Vagina (tissue), 2 donors: ENCODE measurements around the gene IGFBP6. TPM values are rescaled to one million over a fixed set of nuclear protein-coding genes. Genes with fewer than 3 reads are reported as not detected.

Experiments used
- DNase-seq, 2 donors: peaks; one replicate each; pipeline ENCODE4 v3.0.0-alpha.2; 2017; ENCODE audit errors: extremely low spot score in 2 of 2
- H3K27ac ChIP-seq: fragments of 200-600 bp; sonication (generic); one replicate; pipeline ENCODE4 v1.5.1; 2019
- H3K27me3 ChIP-seq: fragments of 200-600 bp; sonication (generic); one replicate; pipeline ENCODE4 v1.5.1; 2019
- H3K36me3 ChIP-seq, 2 donors: fragments of 200-600 bp; sonication (generic); one replicate each; pipeline ENCODE4 v1.5.1; 2017 to 2019
- H3K4me1 ChIP-seq: fragments of 200-600 bp; sonication (generic); one replicate; pipeline ENCODE4 v1.5.1; 2019
- H3K4me3 ChIP-seq, 2 donors: fragments of 200-600 bp; sonication (generic); 1 replicate in 1 of 2; 2 replicates in 1 of 2; pipeline ENCODE4 v1.5.1; 2016 to 2019
- H3K9me3 ChIP-seq: fragments of 200-600 bp; sonication (generic); one replicate; pipeline ENCODE4 v1.5.1; 2019
- CTCF ChIP-seq, 3 experiments: fragments of 450-650 bp in 2 of 3; fragments of 200-600 bp in 1 of 3; sonication (generic) in 1 of 3; IDR thresholded peaks; one replicate each; pipeline ENCODE4 v1.5.1; 2017 to 2019; ENCODE audit warnings: antibody characterized with exemption in 3 of 3, mild to moderate bottlenecking in 2 of 3, moderate library complexity in 2 of 3
- POLR2A ChIP-seq, 2 donors: fragments of 450-650 bp; IDR thresholded peaks; one replicate each; pipeline ENCODE4 v1.6.1; 2017; ENCODE audit warnings: antibody characterized with exemption in 2 of 2, mild to moderate bottlenecking in 2 of 2, moderate library complexity in 2 of 2
- POLR2AphosphoS5 ChIP-seq, 2 donors: sonication (generic); formaldehyde crosslinking; IDR thresholded peaks; one replicate each; pipeline ENCODE4 v1.9.0; 2017; ENCODE audit warnings: antibody characterized with exemption in 2 of 2, mild to moderate bottlenecking in 2 of 2, low read depth in 1 of 2; ENCODE audit not compliant: insufficient read depth in 1 of 2
- intact Hi-C: fragments of 100-400 bp; cut with DNase I; formaldehyde crosslinking; loops from one replicate; pipeline ENCODE4 v1.15.1; 2023
- total RNA-seq: library from RNA; depleted of rRNA; stranded (reverse); fragments of >200 nt; gene quantifications from one replicate; pipeline ENCODE4 v1.2.3, GENCODE V29; 2016

IGFBP6 gene
- total RNA-seq, 1 donor from 2014 or later, result 684 TPM

DNA sequence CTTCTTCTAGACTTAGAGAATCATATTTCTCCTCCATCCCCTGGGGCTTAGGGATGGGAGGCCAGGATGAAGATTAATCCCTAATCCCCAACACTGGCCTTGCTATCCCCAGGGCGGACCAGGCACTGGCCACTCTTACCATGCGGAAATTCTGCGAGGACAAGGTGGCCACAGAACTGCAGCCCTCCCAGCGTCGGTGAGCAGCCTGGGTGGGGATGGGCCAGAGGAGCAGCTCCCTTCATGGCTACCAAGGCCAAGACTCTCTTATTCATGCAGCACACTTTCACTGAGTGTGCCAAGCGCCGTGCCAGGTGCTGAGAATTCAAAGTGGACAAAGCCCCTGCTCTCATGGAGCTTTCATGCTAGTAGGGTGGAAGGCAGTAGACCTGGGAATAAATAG, 40.6 kb upstream of the IGFBP6 start:
- intact Hi-C loops, result no loop called here
- no peak overlapping the region for H3K4me3 ChIP-seq
- H3K4me1 ChIP-seq, result peaks cover 71% of the 10 kb centered on the region
- peaks cover 0 to 54% of the 10 kb centered on the region in 2 donors for H3K36me3 ChIP-seq
- H3K27me3 ChIP-seq, result no peaks in the 10 kb centered on the region
- peak overlapping the region; percentile 96 for H3K27ac ChIP-seq
- TF ChIP-seq POLR2AphosphoS5 (IDR thresholded peaks at IDR 0.05; ENCODE audit: insufficient read depth in 1 of 2, low read depth in 1 of 2), result no peak
- no peak for TF ChIP-seq CTCF (IDR thresholded peaks at IDR 0.05)
- no peak for TF ChIP-seq POLR2A (IDR thresholded peaks at IDR 0.05)
- no peaks in the 10 kb centered on the region for H3K9me3 ChIP-seq
- no peak for DNase-seq

- no peaks in the 10 kb centered on the region for H3K9me3 ChIP-seq
- TF ChIP-seq POLR2AphosphoS5 (IDR thresholded peaks at IDR 0.05; ENCODE audit: insufficient read depth in 1 of 2, low read depth in 1 of 2), result no peak
- TF ChIP-seq POLR2A (IDR thresholded peaks at IDR 0.05), result no peak
- TF ChIP-seq CTCF (IDR thresholded peaks at IDR 0.05), result no peak
- peak overlapping the region; percentile 96 for H3K27ac ChIP-seq
- intact Hi-C loops, result no loop called here
- no peaks in the 10 kb centered on the region for H3K27me3 ChIP-seq
- DNase-seq, result no peak
- H3K36me3 ChIP-seq, result peaks cover 0 to 59% of the 10 kb centered on the region in 2 donors
- H3K4me3 ChIP-seq, result no peak overlapping the region
- H3K4me1 ChIP-seq, result peaks cover 71% of the 10 kb centered on the region
These were observed 39.5 kb upstream of the IGFBP6 start for GRCh38 chr12:53057816-53058500.

GRCh38 chr12:53058674-53059433, 38.6 kb upstream of the IGFBP6 start:
- intact Hi-C loops, result no loop called here
- Histone ChIP-seq H3K27me3 (no peaks in the 10 kb centered on the region), H3K36me3 (peaks cover 0 to 62% of the 10 kb centered on the region in 2 donors), H3K9me3 (no peaks in the 10 kb centered on the region), H3K27ac (peak overlapping the region; percentile 80), H3K4me1 (peaks cover 71% of the 10 kb centered on the region), H3K4me3 (no peak overlapping the region)
- no peak for TF ChIP-seq CTCF (IDR thresholded peaks at IDR 0.05)
- TF ChIP-seq POLR2A (IDR thresholded peaks at IDR 0.05), result no peak
- TF ChIP-seq POLR2AphosphoS5 (IDR thresholded peaks at IDR 0.05; ENCODE audit: insufficient read depth in 1 of 2, low read depth in 1 of 2), result no peak
- no peak for DNase-seq

- peaks cover 0 to 62% of the 10 kb centered on the region in 2 donors for H3K36me3 ChIP-seq
These were observed 37.9 kb upstream of the IGFBP6 start for GRCh38 chr12:53059434-53060063.

More at GRCh38 chr12:53059434-53060063, 37.9 kb upstream of the IGFBP6 start:
- Histone ChIP-seq H3K27me3 (no peaks in the 10 kb centered on the region), H3K9me3 (no peaks in the 10 kb centered on the region), H3K4me3 (no peak overlapping the region), H3K27ac (peak overlapping the region; percentile 80), H3K4me1 (peaks cover 69% of the 10 kb centered on the region)
- TF ChIP-seq POLR2A (IDR thresholded peaks at IDR 0.05) (no peak), POLR2AphosphoS5 (IDR thresholded peaks at IDR 0.05; ENCODE audit: insufficient read depth in 1 of 2, low read depth in 1 of 2) (peak in 1 of 2 donors; percentile 44), CTCF (IDR thresholded peaks at IDR 0.05) (no peak)
- intact Hi-C loops, result loop anchor here (10.0 kb wide), 1 partner anchor 135 kb away; no protein-coding TSS in a partner anchor
- DNase-seq, result no peak
